GM12872 (cell line): Measurements from ENCODE around the gene ZDHHC24.

Experiments used
- CTCF ChIP-seq: IDR thresholded peaks from 3 replicates; pipeline ENCODE4 v1.5.1; 2011; ENCODE audit warnings: low read depth, mild to moderate bottlenecking, low read length, moderate library complexity; ENCODE audit not compliant: insufficient read depth

ZDHHC24 gene

GRCh38 chr11:66484806-66485380 is 61.0 kb downstream of the ZDHHC24 start:
- TF ChIP-seq CTCF = no peak

GRCh38 chr11:66480117-66480938 is 65.5 kb downstream of the ZDHHC24 start, which contains the start of gene DPP3:
Gene DPP3, plus strand, starts transcription at chr11:66480434. Its CDS starts 1,767 bp downstream, at chr11:66482201.
- no peak for TF ChIP-seq CTCF

GRCh38 chr11:66479394-66480116 is 66.3 kb downstream of the ZDHHC24 start:
- TF ChIP-seq CTCF = no peak

- peak; percentile 94 for TF ChIP-seq CTCF
Measured at GRCh38 chr11:66478729-66479393, 67.0 kb downstream of the ZDHHC24 start.

DNA sequence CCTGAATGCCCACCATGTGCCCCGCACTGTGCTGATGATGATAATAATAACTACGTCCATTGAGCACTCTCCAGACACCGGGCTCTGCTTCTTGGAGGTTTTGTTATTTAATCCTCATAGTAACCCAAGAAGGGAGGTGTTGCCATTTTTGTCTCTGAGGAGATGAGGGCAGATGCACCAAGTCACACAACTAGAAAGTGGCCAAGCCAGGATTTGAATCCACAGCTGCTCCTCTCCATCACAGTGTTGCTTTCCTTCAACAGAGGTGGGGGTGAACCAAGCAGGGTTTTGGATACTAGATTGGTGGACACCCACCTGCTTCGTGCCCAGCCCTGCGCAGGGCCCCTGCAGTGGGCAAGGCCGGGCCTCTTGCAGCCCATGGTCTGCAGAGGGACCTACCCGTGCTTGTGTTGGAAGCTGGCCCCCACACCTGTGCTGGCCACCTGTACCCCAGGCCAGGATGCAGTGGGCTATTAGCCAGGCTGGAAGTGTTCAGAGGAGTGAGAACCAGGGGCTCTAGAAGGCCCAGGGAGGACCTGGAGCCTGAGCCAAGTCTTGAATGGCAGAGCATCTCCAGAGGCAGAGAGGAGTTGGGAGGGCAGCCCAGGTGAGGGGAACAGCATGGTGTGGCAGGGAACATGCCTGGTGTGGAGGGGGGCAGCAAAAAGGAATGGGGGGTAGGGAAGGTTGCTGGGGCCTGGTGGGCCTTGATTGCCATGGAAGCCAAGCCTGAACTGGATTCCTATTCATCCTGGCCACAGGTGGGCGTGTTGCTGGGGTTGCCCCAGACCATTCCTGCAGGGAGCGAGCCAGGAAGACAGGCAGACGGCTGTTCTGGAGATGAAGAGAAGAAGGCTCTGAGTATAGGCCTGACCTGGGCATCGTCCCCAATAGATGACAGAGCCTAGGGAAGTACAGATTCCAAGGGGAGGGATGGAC is 68.3 kb downstream of the ZDHHC24 start:
- no peak for TF ChIP-seq CTCF

DNA sequence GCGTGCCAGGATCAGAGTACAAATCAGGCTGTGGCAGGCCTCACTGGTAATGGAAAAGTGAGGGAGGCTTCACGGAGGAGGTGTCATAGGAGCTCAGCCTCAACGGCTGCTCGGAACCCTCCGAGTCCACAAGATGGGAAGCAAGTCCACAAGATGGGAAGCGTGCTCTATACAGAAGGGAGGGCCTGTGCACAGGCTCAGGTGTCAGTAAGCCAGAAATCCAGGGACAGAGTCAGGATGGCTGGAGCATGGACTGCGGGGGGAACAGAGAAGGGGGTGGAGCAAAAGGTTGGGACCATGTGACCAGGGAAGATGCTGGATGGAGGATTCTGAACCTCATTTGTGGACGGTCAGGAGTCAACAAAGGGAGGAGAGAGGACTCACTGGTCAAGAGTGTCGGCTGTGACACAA is 69.0 kb downstream of the ZDHHC24 start:
- no peak for TF ChIP-seq CTCF
